ENCODE results near the gene PHF21B.
"Not testable (repeated sequence)": the region's sequence is repeated elsewhere in the genome, so short reads cannot be mapped to it uniquely, and the experiment has no call there.

The PHF21B gene

GRCh38 chr22:45009606-45010531 is at the start of gene PHF21B:
PHF21B (minus strand) TSS chr22:45010005; CDS start chr22:45009549, 456 bp downstream.
- H3K4me3 ChIP-seq (ENCODE audit: low read length), result peak within 1 kb of the TSS; percentile 65
- no peak for TF ChIP-seq ZNF274 (IDR thresholded peaks at IDR 0.05; ENCODE audit: low read depth, low read length)

GRCh38 chr22:45059296-45059695 is 49.5 kb upstream of the PHF21B start:
- TF ChIP-seq ZNF274 (IDR thresholded peaks at IDR 0.05; ENCODE audit: low read depth, low read length), result no peak
- H3K4me3 ChIP-seq (ENCODE audit: low read length), result no peak overlapping the region

- no peak for TF ChIP-seq ZNF274 (IDR thresholded peaks at IDR 0.05; ENCODE audit: low read depth, low read length)
- H3K4me3 ChIP-seq (ENCODE audit: low read length), result no peak overlapping the region
Observed at GRCh38 chr22:45058622-45058912, 48.8 kb upstream of the PHF21B start.

- no peak overlapping the region for H3K4me3 ChIP-seq (ENCODE audit: low read length)
- no peak for TF ChIP-seq ZNF274 (IDR thresholded peaks at IDR 0.05; ENCODE audit: low read depth, low read length)
Observed at GRCh38 chr22:45055936-45056335, 46.1 kb upstream of the PHF21B start.

- no peak overlapping the region for H3K4me3 ChIP-seq (ENCODE audit: low read length)
- TF ChIP-seq ZNF274 (IDR thresholded peaks at IDR 0.05; ENCODE audit: low read depth, low read length), result no peak
Observed at GRCh38 chr22:45053571-45053970, 43.8 kb upstream of the PHF21B start.

- no peak for TF ChIP-seq ZNF274 (IDR thresholded peaks at IDR 0.05; ENCODE audit: low read depth, low read length)
- H3K4me3 ChIP-seq (ENCODE audit: low read length), result no peak overlapping the region
Observed at GRCh38 chr22:45053094-45053493, 43.3 kb upstream of the PHF21B start.

GRCh38 chr22:45052665-45053064 is 42.9 kb upstream of the PHF21B start:
- not testable (repeated sequence) for H3K4me3 ChIP-seq (ENCODE audit: low read length)

GRCh38 chr22:45051946-45052345 is 42.1 kb upstream of the PHF21B start:
- no peak for TF ChIP-seq ZNF274 (IDR thresholded peaks at IDR 0.05; ENCODE audit: low read depth, low read length)
- no peak overlapping the region for H3K4me3 ChIP-seq (ENCODE audit: low read length)

GRCh38 chr22:45051419-45051818 is 41.6 kb upstream of the PHF21B start:
- H3K4me3 ChIP-seq (ENCODE audit: low read length), result no peak overlapping the region
- TF ChIP-seq ZNF274 (IDR thresholded peaks at IDR 0.05; ENCODE audit: low read depth, low read length), result no peak

GRCh38 chr22:45047260-45047659 is 37.5 kb upstream of the PHF21B start:
- no peak for TF ChIP-seq ZNF274 (IDR thresholded peaks at IDR 0.05; ENCODE audit: low read depth, low read length)
- no peak overlapping the region for H3K4me3 ChIP-seq (ENCODE audit: low read length)

- no peak overlapping the region for H3K4me3 ChIP-seq (ENCODE audit: low read length)
- TF ChIP-seq ZNF274 (IDR thresholded peaks at IDR 0.05; ENCODE audit: low read depth, low read length), result no peak
Observed at GRCh38 chr22:45045208-45045607, 35.4 kb upstream of the PHF21B start.

- TF ChIP-seq ZNF274 (IDR thresholded peaks at IDR 0.05; ENCODE audit: low read depth, low read length), result no peak
- no peak overlapping the region for H3K4me3 ChIP-seq (ENCODE audit: low read length)
Observed at GRCh38 chr22:45042263-45042662, 32.5 kb upstream of the PHF21B start.

- no peak overlapping the region for H3K4me3 ChIP-seq (ENCODE audit: low read length)
- no peak for TF ChIP-seq ZNF274 (IDR thresholded peaks at IDR 0.05; ENCODE audit: low read depth, low read length)
Observed at GRCh38 chr22:45039133-45039532, 29.3 kb upstream of the PHF21B start.

GRCh38 chr22:45036154-45036553 is 26.3 kb upstream of the PHF21B start:
- no peak for TF ChIP-seq ZNF274 (IDR thresholded peaks at IDR 0.05; ENCODE audit: low read depth, low read length)
- no peak overlapping the region for H3K4me3 ChIP-seq (ENCODE audit: low read length)

- H3K4me3 ChIP-seq (ENCODE audit: low read length), result no peak overlapping the region
- no peak for TF ChIP-seq ZNF274 (IDR thresholded peaks at IDR 0.05; ENCODE audit: low read depth, low read length)
Observed at GRCh38 chr22:45034821-45035220, 25.0 kb upstream of the PHF21B start.

- no peak overlapping the region for H3K4me3 ChIP-seq (ENCODE audit: low read length)
- TF ChIP-seq ZNF274 (IDR thresholded peaks at IDR 0.05; ENCODE audit: low read depth, low read length), result no peak
Observed at GRCh38 chr22:45034156-45034555, 24.4 kb upstream of the PHF21B start.
